Camera-type eye (tissue), 1 donor: ENCODE data around the gene ZNF827. TPM values are rescaled to one million over a fixed set of nuclear protein-coding genes. Genes with fewer than 3 reads are reported as not detected.

Experiments used
- total RNA-seq: library from RNA; depleted of rRNA; stranded (reverse); fragments of >200 nt; gene quantifications from one replicate; pipeline ENCODE4 v1.2.3, GENCODE V29; 2014

ZNF827 gene
- total RNA-seq = 34.6 TPM

DNA sequence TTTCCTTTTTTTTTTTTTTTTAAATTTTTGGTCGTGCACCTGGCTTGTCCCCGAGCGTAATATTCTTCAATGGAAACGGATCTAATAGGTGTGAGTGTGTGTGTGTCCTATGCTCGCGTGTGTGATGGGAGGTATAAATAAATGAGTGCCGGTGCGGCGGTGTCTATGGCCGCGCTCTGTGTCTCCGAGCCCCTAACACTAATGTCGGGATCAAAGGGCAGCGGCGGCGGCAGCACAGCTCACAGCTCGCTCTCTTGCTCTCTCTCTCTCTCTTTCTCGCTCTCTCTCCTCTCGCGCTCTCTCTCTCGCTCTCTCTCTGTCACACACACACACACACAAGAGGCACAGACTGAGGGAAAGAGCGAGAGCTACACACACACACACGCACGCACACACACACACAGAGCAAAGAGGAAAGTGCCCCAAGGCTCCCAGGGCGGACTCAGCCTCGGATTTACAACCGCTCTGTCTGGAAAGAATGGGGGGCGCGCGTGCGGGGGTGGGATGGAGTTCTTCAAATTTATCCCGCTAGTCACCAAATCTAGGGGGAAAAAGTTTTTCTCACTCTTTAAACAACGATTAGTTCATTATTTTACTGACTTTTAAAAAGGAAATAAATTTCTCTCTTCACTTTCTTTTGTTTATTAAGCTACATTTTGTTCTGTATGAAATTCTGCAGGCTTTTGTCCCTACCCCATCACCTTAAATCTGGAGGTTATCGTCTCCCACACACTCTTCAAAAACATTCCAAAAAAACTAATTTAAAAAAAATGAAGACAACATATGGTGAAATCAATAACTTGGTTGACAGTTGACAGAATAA is at the start of gene ZNF827:
ZNF827 (minus strand) TSS at position 206 of the 823 bp plus-strand sequence. CDS start 416 bp downstream, outside the sequence.

Other genes starting within 250 kb of the ZNF827 start
- 40.5 TPM for gene LSM6, start 236.9 kb upstream of the ZNF827 start, total RNA-seq